8988T (cell line): ENCODE results near the gene IRS1.

Experiments used
- DNase-seq: peaks from one replicate; pipeline ENCODE4 v3.0.0; 2011

IRS1 gene

DNA sequence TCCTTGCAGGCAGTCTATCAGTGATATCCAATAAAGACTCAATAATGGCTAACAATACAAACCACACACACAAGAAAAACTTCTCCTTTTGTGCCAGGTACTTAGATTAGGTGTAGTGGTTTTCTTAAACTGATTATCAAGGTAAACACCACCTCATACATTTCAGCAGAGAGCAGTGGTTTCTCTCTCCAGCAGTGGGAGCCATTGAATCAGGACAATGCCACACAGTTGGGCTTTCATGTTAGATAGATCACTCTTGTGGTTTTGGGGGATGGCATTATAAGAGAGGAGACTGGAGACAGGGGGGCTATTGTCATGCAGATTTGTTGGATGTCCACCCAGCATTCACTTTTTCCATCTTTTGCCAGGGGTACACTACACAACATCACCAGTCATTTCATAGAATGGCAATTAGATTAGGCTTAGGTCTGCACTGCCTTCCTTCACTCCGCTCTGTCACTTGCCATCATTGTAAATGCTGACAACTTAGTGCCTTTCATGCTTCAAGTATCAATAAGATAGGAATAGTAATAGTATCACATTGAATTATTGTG lies 13.6 kb upstream of the IRS1 start:
- DNase-seq: no peak

DNA sequence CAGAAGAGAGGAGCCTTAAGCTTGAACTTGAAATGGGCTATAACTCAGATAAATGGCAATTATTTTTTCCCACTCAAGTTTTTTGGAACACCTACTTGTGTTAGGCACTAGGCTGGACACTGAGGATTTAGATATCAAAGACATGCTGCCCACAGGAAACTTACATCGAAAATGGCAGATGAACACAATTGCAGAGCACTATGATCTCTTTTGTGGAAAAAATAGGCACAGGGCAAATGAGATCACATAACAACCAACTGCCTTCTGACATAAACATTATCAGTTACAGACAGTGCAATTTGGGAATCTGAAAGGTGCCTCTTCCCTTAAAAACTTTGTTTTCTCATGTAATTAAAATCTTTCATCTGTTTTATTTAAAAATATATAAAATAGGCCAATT lies 3.8 kb upstream of the IRS1 start:
- DNase-seq: no peak

DNA sequence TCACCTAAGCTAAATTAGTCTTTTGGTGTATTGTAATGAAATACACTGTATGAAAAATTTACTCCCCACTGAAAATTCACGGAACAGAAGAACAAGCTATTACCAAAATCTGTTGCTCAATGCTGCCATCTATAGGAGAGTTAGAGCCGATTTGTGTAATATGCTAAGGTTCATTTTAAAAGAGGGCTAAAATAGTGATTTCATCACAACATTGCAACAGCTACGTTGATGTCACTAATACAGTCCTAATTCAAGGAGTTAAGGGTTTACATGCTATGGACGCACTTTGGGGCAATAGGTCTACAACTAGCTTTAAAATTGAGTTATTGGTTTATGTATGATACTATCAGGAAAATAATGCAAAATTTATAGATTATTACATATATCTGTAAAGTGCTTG lies 3.0 kb upstream of the IRS1 start:
- DNase-seq: no peak

DNA sequence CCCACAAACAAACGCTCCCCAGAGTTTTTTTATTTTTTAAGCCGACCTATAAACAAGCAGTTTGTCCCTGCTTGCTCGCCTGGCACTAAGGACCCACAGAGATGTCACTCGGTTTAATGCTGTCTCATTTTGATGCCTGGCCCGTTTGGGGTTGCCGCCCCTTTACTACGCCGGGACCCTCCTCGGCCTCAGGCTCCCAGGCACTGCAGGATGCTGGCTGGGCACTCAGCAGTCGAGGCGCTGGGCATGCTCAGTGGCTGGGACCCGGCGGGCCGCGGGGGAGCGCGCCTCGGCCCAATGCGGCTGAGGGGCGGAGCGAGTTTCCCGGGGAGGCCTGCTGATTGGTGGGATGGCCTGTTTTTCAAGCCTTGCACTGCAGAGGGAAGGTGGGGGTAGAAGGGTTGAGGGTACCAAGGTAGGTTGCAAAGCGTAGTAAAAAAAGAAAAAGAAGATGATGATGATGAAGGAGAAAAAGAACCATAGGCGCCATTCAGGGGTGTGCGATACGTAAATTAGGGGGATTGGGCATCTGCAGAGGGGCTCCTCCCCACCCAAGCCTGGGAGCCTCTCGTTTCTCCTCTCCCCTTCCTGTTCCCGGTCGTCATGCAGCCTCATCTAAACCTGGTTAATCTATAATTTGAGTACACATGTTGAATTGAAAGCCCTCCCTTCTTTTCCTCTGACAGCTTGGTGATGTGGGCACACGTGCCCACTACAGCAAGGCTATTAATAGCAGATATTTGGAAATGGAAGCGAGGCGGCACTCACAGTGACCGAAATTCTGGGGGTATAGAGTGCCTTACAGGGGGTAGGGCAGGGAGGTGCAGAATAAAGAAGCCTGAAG lies 1.5 kb upstream of the IRS1 start:
- DNase-seq: peak; percentile 87

DNA sequence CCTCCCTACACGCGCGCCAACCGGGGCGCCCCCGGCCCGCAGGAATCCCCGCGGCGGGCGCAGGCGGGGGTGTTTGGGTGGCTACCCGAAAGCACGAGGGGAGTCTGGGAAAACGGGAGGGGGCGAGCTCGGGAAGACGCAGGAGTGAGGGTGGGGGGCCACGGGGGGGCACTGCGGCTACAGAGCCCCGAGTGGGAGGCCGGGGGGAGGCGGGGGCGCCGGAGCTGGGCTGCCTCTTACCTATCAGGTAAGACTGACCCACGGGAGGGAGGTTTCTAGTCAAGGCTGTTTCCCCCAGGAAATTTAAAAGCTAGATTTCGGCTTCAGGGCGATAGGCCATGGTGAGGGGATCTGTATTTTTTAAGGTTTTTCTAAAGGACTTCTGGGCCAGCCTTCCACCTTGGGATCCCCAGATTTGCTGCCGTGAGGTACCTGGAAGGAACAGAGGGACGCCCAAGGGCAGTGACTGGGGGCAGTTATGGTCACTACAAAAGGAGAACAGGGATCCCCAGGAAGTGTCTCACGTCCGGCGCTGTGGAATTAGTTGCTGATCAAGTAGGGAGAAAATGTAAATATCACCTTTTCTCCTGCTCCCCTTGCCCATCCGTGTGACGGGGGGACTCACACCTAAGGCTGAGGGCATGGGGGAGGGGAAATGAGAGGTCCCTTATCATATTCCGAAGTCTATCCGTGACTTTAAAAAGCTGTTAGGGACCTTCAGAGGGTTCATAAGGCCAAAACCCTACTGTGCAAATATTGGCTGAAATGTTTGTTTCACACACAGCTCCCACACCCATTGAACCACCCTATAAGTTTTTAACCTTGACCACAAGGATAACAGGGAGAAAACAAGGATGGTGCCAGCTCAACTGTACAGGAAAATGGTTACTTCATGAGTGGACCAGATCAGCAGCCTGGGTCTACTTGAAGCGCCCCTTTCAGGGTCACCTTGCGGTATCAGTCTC lies 638 bp upstream of the IRS1 start:
- peak; percentile 35 for DNase-seq

DNA sequence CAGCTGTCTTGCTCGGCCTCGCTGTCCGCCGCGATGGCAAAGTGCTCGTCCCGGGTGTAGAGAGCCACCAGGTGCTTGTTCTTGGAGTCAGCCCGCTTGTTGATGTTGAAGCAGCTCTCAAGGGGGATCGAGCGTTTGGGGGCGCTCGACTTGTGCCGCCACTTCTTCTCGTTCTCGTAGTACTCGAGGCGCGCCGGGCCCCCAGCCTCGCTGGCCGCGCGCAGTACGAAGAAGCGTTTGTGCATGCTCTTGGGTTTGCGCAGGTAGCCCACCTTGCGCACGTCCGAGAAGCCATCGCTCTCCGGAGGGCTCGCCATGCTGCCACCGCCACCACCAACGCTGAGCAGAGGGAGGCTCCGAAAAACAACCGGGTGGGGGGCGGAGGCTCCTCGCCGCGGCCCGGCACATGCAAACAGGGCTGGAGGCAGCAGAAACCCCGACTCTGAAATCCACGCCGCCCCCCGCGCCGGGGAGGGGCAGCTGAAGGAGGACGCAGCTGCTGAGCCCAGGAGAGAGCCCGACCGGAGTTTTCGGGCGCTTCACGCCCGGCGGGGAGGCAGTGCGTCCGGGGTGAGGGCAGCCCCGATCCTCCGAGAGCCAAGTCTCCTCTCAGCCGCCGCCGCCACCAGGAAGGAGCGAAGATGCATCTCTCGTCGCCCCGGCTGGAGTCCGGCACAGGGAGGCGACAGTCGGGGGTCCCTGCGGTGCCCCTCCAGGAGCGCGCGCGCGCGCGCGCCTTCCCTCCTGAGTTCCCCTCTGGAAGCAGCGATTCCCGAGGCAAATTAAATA lies 1.0 kb downstream of the IRS1 start:
- peak; percentile 70 for DNase-seq

DNA sequence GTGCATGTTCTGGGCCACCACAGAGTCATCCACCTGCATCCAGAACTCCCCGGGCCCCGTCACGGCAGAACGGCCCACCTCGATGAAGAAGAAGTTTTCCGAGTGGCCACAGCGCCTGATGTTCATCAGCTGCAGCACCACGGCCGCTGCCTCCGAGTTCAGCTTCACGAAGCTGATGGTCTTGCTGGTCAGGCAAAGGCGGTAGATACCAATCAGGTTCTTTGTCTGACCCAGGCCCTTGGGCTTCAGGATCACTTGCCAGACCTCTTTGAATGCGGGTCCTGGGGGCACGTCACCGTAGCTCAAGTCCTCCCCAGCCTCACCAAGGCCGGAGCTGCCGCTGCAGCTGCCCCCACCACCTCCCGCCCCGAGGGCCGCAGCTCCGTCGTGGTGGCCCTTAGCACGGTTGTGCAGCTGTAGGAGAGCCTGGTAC lies 1.6 kb downstream of the IRS1 start:
- DNase-seq: no peak

DNA sequence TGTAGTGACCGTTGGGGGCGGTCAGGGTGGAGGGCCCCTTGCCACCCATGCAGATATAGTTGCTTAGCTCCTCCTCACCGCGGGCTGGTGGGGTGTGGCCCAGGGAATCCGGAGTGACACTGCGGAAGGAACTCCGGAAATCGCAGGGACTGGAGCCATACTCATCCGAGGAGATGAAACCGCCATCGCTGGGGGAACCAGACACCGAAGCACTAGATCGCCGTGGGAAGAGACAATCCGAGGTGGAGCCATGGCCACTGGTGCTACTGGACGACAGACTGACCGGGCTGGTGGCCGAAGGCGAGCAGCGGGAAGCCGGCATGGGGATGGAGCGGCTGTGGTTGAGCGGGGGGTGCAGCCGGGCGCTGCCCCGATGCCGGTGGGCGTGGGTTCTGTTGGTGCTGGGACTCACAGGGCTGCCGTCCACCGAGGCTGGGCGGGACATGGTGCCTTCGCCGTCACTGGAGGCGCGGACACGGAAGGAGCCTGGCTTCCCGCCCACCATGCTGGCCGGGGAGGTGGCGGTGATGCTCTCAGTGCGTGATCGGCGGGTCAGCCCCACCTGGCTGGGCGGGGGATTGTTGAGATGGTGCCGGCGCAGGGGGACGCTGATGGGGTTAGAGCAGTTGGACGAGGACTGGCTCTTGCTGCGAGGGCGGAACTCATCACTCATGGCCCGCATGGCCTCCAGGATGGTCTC lies 2.2 kb downstream of the IRS1 start:
- DNase-seq: peak; percentile 81

DNA sequence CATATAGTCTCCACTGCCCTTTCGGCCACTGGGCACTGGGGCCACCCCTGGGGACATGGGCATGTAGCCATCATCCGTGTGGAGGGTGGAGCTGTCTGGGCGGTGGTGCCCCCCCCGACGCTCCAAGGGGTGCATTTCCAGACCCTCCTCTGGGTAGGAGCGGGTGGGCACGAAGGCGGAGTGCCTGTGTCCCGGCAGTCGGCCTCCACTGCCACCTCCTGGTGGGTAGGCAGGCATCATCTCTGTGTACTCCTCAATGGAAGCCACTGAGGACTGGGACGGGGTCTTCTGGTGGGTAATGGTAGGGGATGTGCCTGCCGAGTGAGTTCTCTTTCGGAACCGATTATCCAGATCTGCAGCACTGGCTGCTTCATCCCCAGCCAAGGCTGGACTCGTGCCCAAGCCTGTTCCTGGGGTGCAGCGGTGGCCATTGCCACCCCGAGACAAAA lies 2.8 kb downstream of the IRS1 start:
- peak; percentile 84 for DNase-seq

DNA sequence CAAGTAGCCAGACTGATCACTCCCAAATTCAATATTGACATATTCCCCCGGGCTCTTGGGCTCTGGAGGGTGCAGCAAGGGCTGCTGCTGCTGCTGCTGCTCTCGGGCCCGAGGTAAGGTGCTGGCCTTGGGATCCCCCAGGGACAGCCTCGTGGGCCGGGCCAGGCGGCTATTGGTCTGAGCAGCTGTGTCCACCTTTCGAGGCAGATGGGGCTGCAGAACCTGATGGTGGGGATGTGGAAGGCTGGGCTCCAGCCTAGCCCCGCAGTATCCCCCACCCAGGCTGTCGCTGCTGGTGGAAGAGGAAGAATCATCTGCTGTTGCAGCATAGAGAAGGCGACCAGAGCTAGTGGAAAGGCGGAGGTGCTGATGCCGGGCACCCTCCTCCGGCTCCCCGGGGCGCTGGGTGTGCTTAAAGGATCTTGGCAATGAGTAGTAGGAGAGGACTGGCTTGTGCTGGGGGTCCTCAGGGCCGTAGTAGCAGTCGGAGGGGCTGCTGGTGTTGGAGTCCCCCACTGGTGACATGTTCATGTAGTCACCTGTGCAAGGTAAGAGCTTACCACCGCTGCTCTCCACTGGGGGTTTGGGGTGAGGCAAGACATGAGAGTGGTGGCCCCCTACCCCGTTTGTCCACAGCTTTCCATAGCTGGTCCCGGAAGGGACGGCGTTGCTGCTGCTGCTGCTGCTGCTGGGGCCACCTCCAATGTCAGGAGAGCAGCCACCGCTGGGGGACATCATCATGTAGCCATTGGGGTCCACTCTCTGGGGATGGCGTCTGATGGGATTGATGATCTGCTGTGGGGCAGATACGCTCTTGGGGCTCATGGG lies 3.4 kb downstream of the IRS1 start:
- no peak for DNase-seq

DNA sequence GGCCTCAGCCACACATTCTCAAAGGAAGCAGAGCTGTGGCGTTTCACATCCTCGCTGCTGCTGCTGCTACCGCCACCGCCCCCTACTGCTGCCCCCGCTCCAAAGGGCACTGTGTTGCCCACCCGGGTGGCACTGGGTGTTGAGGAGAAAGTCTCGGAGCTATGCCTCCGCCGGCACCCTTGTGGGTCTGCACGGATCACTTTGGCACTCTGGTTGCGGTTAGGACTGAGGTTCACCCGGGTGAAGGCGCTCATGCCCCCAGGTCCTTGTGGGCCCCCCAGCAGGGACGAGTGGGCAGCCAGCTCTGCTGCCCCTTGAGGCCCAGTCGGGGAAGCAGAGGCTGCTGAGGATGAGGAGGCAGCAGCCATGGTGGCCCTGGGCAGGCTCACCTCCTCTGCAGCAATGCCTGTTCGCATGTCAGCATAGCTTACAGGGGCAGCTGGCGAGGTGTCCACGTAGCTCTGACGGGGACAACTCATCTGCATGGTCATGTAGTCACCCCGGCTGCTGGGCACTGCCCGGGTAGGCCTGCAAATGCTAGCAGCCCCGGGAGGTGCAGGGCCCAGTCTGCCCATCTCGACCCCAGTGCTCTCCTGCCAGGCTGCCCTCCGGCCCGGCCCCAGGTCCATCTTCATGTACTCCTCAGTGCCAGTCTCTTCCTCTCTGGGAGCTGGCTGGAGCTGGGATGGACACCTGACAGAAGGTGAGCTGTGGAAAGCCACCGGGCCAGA lies 4.2 kb downstream of the IRS1 start:
- DNase-seq: peak; percentile 49

DNA sequence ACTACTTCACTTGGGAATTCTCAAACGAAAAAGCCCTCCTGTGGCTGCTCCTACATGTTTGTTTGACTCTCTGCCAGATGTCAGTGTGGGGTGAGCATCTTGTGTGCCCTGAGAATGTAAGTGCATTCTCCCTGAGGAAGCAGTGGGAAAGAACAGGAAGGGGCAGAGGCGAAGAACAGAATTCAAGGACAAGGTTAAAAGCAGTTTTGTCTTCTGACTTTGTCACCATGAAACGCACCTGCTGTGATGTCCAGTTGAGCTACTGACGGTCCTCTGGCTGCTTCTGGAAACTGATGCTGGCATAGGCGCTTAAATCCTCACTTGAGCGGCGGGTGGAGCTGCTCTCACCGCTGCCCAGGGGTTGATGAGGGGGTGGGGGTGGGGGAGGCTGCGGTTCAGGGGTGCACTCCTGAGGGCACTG lies 4.9 kb downstream of the IRS1 start:
- DNase-seq: peak; percentile 26

DNA sequence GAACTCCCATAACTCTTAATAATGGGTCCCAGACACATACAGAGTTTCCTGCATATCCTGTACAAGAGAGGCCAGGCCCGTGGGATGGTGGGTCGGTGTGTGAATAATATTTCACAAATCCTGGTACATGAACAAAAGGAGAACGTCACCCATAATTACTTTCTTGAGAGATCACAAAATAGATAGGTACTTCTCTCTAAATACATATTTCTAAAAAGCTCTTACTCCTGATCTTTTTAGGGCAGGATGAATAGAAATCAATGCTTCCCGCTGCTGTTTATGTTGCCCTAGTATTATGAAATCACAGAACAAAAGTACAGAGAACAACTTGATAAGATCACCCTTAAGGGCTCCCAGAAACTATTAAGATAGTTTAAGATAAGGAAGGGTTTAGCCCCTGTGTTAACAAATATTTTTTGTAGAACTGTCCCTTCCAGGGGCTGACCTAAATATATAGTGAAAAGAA lies 5.4 kb downstream of the IRS1 start:
- DNase-seq: no peak

DNA sequence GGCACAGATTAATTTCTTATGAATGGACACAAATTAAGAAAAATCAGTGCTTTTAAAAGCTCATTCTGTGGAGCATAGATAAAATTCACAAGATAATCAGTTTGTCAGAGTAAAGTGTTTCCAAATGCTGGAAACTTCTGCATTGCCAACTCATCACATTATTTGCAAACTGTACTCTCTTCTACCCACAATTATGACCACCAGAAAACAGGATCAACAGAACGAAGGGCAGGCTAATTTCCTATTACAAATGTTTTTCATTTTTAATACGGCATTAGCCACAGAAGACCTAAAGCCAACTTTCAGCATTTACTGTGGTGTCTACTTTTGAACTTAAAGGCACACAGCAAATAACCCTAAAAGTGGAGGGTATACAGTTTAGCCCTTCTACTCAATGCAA lies 6.0 kb downstream of the IRS1 start:
- no peak for DNase-seq

DNA sequence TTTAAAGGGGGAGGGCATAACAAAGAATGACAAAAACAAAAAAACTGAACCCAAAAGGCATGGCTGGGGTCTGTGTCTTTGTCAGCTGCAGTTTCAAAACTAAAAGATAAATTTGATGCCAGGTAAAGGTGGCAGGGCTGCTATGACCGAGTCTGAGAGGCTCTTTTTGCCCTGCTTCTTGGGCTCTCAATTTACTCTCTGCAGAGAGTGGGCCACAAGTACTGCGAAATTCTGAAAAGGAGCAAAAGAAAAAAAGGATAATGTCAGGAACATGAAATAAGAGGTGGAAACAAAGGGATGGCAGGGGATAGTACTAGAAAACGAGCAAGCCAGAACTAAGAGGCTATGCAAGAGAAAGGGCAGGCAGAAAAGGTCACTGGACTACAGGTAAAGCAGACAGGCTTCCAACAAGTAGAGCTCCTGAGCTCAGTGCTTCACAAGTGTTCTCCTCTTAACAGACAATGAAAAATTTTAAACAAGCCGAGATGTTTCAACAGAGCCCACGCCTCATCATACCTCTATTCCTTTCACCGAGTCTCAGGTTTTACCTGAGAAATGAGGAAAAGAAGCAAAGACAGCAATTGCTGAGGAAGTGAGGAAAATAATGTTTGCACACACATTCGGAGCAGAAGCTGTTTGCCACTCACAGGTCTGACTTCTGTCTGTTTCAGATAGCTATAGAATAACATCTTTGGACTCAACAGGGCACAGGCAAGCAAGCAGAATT lies 7.3 kb downstream of the IRS1 start:
- DNase-seq: no peak

DNA sequence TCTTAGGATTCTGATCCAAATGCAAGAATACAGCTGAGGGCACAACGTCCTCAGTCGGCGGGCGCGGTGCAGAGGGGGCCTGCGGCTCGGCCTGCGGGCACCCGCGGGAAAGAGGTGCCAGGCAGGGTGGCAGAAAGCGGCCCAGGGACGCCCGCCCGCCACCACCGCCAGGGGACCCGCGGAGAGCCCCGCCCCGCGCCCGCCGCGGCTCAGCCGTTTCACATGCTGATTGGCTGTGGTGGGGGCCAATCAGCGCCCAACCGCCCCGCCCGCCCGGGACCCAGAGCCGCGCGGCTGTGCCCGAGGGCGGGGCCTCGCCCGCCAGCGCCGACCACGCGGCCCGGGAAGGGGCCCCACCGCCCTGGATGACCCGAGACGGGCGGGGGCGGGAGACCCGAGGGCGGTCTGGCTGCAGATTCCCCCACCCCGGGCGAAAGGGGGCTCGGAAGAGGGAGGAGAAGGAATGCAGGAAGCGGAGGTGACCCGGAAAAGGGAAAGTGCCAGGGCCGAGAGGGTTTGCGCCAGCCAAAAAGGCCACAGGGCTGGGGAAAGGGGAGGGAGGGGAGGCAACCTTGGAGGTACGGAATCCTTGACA lies 8.0 kb downstream of the IRS1 start:
- peak; percentile 96 for DNase-seq

DNA sequence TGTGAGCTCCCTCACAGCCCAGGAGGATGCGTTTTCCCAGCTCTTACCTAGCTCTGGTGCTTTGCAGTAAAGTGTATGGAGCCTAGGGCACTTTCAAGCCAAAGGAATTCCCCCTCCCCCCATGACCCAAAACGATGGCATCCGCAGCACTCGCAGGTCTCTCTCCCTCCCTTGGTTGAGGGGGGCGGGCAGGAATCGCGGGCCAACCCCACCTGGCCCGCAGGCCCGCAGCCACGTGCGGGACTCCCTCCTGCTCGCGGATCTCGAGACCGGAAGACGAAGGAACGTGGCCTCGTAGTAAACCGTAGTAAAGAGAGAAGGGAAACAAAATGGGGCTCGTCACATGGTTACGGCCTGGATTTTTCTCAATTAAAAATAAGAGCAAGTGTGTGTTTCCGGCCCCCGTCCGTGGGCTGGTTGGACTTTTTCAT lies 8.5 kb downstream of the IRS1 start:
- DNase-seq: no peak

DNA sequence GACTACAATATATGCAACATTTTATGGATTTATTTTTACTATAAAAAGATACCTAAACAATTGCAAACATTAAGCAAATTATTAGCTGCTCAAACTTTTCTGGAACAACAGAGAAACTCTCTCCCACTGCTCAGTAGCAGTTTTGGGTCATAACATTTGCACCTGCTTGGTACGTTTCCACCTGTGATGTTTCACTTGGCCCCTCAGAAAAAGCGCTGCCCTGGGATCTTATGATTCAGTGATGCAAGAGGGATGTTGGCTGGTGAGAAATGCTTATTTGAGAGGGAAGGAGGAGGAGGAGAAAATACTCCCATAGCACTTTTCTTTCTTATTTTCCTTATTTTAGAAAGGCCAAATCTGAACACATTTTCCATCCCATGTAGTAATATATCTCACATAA lies 9.2 kb downstream of the IRS1 start:
- no peak for DNase-seq

DNA sequence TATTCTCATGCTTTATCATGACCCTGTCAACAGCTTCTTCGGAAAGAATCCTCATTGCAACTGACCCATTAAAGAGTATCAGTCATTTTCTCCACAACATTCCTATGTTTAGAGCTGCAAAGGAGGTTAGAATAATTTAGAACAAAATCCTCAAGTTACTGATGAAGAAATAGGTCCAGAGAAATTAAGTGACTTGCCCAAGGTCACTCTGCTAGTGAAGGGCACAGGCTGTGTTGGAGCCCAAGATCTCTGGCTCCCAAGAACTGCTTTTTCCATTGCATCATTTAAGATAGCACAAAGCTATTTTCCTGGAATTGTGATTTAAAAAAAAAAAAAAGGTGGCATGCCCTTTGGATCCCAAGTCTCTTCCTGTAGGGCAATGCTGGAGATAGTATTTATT lies 9.6 kb downstream of the IRS1 start:
- no peak for DNase-seq
